BLaER1 (cell line): ENCODE results near the gene ADARB1.
A peak's percentile ranks its signal among the peaks of the same experiment; 100 is the strongest.

Experiments
- H3K27ac ChIP-seq: shearing (Covaris generic); formaldehyde crosslinking; 2 replicates; pipeline ENCODE4 v1.8.1; 2022
- H3K27me3 ChIP-seq: shearing (Covaris generic); formaldehyde crosslinking; 2 replicates; pipeline ENCODE4 v1.8.1; 2022
- H3K36me3 ChIP-seq: shearing (Covaris generic); formaldehyde crosslinking; 2 replicates; pipeline ENCODE4 v1.8.1; 2022
- H3K4me1 ChIP-seq: shearing (Covaris generic); formaldehyde crosslinking; 2 replicates; pipeline ENCODE4 v1.8.1; 2022
- H3K4me2 ChIP-seq: shearing (Covaris generic); formaldehyde crosslinking; 2 replicates; pipeline ENCODE4 v1.8.1; 2022
- H3K4me3 ChIP-seq: shearing (Covaris generic); formaldehyde crosslinking; 2 replicates; pipeline ENCODE4 v1.8.1; 2022
- H3K9ac ChIP-seq: shearing (Covaris generic); formaldehyde crosslinking; 2 replicates; pipeline ENCODE4 v1.8.1; 2022
- H3K9me3 ChIP-seq: shearing (Covaris generic); formaldehyde crosslinking; 2 replicates; pipeline ENCODE4 v1.8.1; 2022
- H4K20me1 ChIP-seq: shearing (Covaris generic); formaldehyde crosslinking; 2 replicates; pipeline ENCODE4 v1.8.1; 2022
- Cebpa-rat ChIP-seq: shearing (Covaris generic); IDR thresholded peaks from 2 replicates; pipeline ENCODE4 v1.8.1; 2022

The ADARB1 gene

DNA sequence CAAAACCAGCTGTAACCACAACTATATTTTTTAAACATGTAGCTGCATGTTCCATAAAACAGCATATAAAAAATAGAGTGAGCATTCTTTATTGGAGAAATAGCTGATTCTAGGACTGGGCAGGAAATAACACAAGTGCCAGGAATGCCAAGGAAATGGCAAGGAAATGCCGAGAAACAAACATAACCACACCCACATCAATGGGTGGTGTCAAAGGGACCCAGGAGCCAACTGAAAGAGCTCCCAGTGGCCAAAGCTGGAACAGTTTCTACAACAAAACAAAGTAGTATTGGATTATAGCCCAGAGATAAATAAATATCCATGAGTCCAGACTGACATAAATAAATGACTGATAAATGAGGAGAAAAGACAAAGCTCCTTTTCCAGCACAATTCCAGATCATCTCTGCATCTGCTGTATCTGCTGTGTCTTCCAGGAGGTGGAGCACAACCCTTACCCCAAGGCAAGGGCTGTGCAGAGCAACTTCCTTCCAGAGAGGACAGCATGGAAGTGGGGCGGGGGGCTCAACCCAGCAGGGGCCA, 28.1 kb downstream of the ADARB1 start:
- H3K4me2 ChIP-seq, result peak overlapping the region; percentile 98

GRCh38 chr21:45103971-45104520, 29.7 kb downstream of the ADARB1 start:
- no peaks in the 10 kb centered on the region for H3K9me3 ChIP-seq
- peaks cover 12% of the 10 kb centered on the region for H3K36me3 ChIP-seq
- H3K4me2 ChIP-seq, result peak overlapping the region; percentile 98
- no peak overlapping the region for H3K4me3 ChIP-seq
- H4K20me1 ChIP-seq, result peaks cover 58% of the 10 kb centered on the region
- peaks cover 99% of the 10 kb centered on the region for H3K4me1 ChIP-seq
- peak overlapping the region; percentile 60 for H3K27ac ChIP-seq
- H3K27me3 ChIP-seq, result no peaks in the 10 kb centered on the region
- peak overlapping the region; percentile 9; the same call in 1 of the 2 replicates for H3K9ac ChIP-seq
- TF ChIP-seq Cebpa-rat, result no peak

More for the DNA sequence above, 28.1 kb downstream of the ADARB1 start:
- Histone ChIP-seq H3K9ac (no peak overlapping the region), H3K4me1 (peaks cover 99% of the 10 kb centered on the region), H3K9me3 (no peaks in the 10 kb centered on the region), H3K36me3 (peaks cover 22% of the 10 kb centered on the region), H3K4me3 (no peak overlapping the region), H3K27ac (no peak overlapping the region), H4K20me1 (peaks cover 69% of the 10 kb centered on the region), H3K27me3 (no peaks in the 10 kb centered on the region)
- no peak for TF ChIP-seq Cebpa-rat

DNA sequence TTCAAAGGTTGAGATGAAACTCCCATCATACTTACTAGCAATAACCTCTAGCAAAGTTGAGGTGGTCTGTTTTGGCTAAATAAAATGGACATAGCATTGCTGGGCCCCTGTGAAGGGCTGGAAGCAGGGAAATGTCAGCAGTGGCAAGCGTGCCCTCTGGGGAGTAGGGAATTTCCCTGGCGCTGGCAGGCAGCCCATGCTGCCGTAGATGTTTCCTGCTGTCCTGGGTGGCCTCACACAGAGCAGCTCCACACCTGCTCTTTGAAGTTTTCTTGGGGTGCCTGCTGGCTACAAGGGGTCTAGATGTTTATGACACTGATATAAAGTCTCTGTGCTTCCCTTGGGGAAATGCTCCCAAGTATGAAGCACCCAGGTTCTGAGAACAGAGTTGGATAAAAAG, 30.2 kb downstream of the ADARB1 start:
- H3K27ac ChIP-seq, result peak overlapping the region; percentile 60
- peaks cover 99% of the 10 kb centered on the region for H3K4me1 ChIP-seq
- H3K4me2 ChIP-seq, result peak overlapping the region; percentile 98
- no peak for TF ChIP-seq Cebpa-rat
- H3K9me3 ChIP-seq, result no peaks in the 10 kb centered on the region
- H3K36me3 ChIP-seq, result peaks cover 12% of the 10 kb centered on the region
- H3K9ac ChIP-seq, result no peak overlapping the region; the same call in 1 of the 2 replicates
- peaks cover 58% of the 10 kb centered on the region for H4K20me1 ChIP-seq
- H3K27me3 ChIP-seq, result no peaks in the 10 kb centered on the region
- H3K4me3 ChIP-seq, result no peak overlapping the region

- TF ChIP-seq Cebpa-rat, result no peak
- H3K27me3 ChIP-seq, result no peaks in the 10 kb centered on the region
- H3K36me3 ChIP-seq, result peaks cover 2% of the 10 kb centered on the region
- no peaks in the 10 kb centered on the region for H3K9me3 ChIP-seq
- peaks cover 45% of the 10 kb centered on the region for H4K20me1 ChIP-seq
- H3K4me2 ChIP-seq, result peak overlapping the region; percentile 98
- H3K4me3 ChIP-seq, result no peak overlapping the region
- H3K27ac ChIP-seq, result peak overlapping the region; percentile 60
- peaks cover 96% of the 10 kb centered on the region for H3K4me1 ChIP-seq
- peak overlapping the region; percentile 11; the same call in 1 of the 2 replicates for H3K9ac ChIP-seq
Measured at GRCh38 chr21:45105906-45106485, 31.6 kb downstream of the ADARB1 start.

- Histone ChIP-seq H3K36me3 (no peaks in the 10 kb centered on the region), H3K4me2 (peak overlapping the region; percentile 98), H3K4me1 (peaks cover 97% of the 10 kb centered on the region), H3K4me3 (0 out of 2 replicates have a peak overlapping the region, but pooled peaks have one; percentile 51), H3K27ac (peak overlapping the region; percentile 86), H3K9me3 (no peaks in the 10 kb centered on the region), H3K9ac (peak overlapping the region; percentile 15; the same call in 1 of the 2 replicates), H3K27me3 (no peaks in the 10 kb centered on the region), H4K20me1 (peaks cover 24% of the 10 kb centered on the region)
- no peak for TF ChIP-seq Cebpa-rat
Measured at GRCh38 chr21:45108034-45108790, 33.8 kb downstream of the ADARB1 start.

DNA sequence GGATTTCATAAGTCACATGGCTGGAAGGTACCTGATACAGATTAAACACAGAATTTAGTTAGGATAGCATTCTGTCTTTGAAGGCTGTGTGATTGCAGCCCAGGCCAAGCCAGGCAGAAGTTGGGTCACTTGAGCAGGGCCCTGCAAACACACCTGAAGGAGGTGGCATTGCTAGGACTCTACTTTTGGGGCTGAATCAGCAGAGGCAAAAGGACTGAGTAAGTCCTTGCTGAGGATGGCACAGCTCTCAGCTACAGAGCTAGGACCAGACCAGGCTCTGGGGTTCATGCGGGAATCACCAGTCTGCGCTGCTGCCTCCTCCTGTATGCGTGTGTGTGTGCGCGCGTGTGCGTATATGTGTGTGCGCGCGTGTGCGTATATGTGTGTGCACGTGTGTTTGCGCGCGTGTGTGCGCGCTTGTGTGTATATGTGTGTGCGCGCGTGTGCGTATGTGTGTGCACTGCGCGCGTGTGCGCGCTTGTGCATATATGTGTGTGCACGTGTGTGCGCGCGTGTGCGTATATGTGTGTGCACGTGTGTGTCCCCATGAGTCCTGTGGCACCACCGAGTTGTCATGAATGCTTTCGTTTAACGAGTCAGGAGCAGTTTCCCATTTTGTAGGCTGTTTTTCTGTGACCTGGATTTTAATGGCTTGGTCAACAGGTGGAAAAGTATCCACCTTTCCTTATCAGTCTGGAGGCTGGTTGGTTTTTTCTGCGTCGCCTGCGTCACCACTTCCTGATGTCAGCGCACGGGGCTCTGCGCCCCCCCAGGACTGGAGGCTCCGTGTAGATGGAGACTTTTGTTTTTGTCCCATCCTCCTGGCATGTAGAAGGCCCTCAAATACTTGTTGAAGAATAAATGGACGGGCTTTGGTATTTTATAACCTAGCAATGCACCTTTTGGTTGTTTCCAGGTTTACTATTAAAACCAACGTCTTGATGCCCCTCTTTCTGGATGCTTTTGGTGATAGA, 34.7 kb downstream of the ADARB1 start:
- peak overlapping the region; percentile 51 for H3K4me3 ChIP-seq
- H3K4me2 ChIP-seq, result peak overlapping the region; percentile 98
- peaks cover 97% of the 10 kb centered on the region for H3K4me1 ChIP-seq
- peaks cover 21% of the 10 kb centered on the region for H4K20me1 ChIP-seq
- H3K9me3 ChIP-seq, result no peaks in the 10 kb centered on the region
- H3K27me3 ChIP-seq, result no peaks in the 10 kb centered on the region
- H3K36me3 ChIP-seq, result no peaks in the 10 kb centered on the region
- no peak for TF ChIP-seq Cebpa-rat
- peak overlapping the region; percentile 86 for H3K27ac ChIP-seq
- H3K9ac ChIP-seq, result peak overlapping the region; percentile 73

DNA sequence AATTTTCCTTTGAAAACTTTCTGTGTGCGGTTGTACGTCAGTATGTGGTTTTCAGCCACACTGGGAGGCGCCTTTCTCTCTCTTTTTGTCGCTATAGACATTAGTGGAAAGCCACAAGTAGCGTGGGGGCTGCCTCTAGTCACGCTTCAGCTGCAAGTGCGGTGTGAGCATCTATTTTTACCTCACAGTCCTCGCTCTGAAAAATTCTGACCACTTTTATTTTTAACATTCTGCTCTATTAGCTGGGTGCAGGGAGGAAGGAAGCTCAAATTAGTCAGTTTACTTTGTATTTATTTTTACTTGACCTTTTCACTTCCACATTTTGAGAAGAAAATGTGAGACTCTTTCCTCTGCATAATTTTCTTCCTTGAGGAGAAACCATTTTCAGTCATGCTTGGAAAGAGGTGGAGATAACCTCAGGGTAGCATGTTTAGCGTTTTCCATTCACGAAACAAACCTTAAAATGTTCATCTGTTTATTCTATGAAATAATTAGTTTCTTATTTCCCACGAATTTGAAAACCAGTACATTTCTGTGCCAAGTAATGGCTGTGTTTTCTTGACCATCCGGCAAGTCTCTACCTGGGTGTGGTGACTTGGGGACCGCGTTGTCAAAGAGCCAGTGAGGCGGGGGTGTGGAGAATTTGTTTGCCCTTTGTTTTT, 35.6 kb downstream of the ADARB1 start:
- no peak for TF ChIP-seq Cebpa-rat
- peak overlapping the region; percentile 51 for H3K4me3 ChIP-seq
- H3K27me3 ChIP-seq, result no peaks in the 10 kb centered on the region
- no peaks in the 10 kb centered on the region for H3K36me3 ChIP-seq
- H3K9me3 ChIP-seq, result no peaks in the 10 kb centered on the region
- peaks cover 97% of the 10 kb centered on the region for H3K4me1 ChIP-seq
- H4K20me1 ChIP-seq, result peaks cover 22% of the 10 kb centered on the region; the same call in 1 of the 2 replicates
- peak overlapping the region; percentile 73 for H3K9ac ChIP-seq
- peak overlapping the region; percentile 98 for H3K4me2 ChIP-seq
- H3K27ac ChIP-seq, result peak overlapping the region; percentile 86

- peak; percentile 72; the same call in 1 of the 2 replicates for TF ChIP-seq Cebpa-rat
- H3K4me3 ChIP-seq, result peak overlapping the region; percentile 51
- peaks cover 97% of the 10 kb centered on the region for H3K4me1 ChIP-seq
- peak overlapping the region; percentile 64 for H3K9ac ChIP-seq
- H3K36me3 ChIP-seq, result peaks cover 4% of the 10 kb centered on the region
- H3K27ac ChIP-seq, result peak overlapping the region; percentile 82
- H4K20me1 ChIP-seq, result peaks cover 27% of the 10 kb centered on the region; the same call in 1 of the 2 replicates
- peak overlapping the region; percentile 98 for H3K4me2 ChIP-seq
- H3K9me3 ChIP-seq, result no peaks in the 10 kb centered on the region
- no peaks in the 10 kb centered on the region for H3K27me3 ChIP-seq
Measured at GRCh38 chr21:45110873-45111624, 36.7 kb downstream of the ADARB1 start.
